Islet of Langerhans (tissue), 1 donor: ENCODE results near the gene ANKRD6.

Source experiments
- FAIRE-seq: peaks from one replicate; lab custom pipeline; 2011; peaks lifted over from hg19 to GRCh38; lab: Jason Lieb, UNC

Gene ANKRD6

DNA sequence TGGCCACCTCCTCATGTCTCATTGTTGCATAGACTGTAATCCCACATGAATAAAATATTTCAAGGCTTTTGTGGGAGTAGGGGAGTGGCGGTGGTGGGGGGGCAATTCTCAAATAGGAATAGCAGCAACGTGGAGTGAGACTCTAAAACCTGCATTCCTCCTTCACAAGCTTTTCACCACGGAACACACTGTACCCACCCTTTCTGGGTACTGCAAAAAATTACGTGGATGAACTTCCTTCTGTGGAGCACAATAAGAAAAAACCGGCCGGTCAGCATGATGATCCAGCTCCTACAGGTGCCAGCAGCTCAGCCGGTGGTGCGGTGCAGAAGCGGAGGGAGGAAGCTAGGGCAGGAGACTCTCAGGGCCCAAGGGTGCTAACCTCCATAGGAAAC is 19.9 kb upstream of the ANKRD6 start:
- FAIRE-seq = no peak

DNA sequence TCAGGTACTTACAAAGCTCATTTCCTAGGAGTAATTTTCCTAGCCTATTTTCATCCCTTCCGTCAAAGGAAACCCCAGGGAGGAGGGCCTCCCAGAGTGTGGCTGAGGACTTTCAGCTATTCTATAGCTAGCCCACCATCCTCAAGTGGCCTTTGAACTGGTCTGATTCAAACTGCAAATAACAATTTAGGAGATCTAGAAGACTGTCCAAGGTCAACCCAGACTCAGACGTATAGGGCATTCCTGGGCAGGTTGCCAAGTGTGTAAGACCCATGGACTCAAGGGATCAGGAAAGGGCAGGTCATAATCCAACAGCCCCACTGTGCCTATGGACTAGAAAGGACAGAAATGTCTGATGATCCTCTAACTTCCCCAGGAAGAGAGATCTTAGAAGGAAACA is 18.7 kb upstream of the ANKRD6 start:
- no peak for FAIRE-seq

DNA sequence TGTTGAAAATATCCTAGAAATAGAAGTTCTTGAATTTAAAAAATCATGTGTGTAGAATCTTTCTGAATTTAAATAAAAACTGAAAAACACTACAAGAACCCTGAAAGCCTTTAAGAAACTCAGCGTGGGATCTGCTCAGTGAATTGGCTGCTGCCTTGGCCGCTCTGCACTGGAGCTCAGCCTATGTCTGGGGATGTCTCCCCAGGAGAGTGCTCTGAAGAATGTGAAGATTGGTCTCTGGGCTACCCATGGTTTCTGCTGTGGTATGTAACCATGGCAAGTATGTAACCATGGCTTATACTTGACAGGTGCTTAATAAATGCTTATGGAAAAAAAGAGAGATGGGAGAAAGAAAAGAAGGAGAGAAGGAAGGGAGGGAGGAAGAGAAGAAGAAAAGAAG is 17.8 kb upstream of the ANKRD6 start:
- FAIRE-seq = no peak

DNA sequence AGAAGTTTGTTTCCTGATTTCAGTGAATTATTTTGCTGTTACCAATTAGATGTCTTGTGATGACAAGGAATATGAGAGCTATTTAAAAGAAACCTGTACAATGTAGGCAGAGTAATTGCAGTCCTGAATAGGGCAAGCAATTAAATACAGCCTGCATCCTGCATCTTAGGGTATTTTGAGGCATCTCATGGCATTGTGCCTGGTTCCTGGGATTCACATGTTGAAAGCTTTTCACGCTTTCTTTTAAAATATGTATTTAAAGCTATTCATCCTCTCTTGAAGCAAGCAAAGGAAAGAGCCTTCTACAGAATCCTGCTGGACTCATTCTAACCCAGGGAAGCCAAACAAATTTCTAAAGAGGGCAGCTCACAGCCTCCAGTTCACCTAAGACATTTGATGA is 16.2 kb upstream of the ANKRD6 start:
- no peak for FAIRE-seq

DNA sequence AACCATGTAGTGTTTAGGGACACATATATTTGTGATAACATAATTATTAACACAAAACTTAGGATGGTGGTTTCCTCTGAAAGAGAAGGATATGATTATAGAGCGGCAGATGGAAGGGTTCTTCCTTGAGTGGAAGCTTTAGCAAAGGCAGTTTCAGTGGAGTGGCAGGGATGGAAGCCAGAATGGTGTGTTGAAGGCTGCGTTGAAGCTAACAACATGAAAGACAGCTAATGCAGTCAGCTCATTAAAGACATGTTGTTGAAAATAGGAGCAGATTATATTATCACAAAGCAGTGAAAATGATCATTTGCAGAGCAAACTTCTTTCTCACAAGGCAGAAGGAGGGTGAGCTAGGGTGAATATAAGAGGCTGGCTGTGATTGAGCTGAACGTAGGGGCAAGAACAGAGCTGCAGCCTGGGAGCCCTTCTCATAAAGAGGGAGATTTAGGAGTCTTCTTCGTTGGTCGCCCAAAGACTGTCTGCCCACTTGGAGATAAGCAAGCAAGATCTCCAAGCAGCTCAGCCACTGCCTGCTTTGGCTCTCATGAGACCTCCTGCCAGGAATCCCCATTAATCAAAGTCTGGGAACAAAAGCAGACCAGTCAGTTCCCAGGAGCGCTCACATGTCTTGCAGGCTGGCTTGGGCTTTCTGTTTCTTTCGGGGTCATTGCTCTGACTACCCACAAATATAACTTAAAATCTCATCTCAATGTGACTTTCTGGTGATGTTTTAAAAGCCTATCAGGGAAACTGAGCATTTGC is 2.6 kb upstream of the ANKRD6 start:
- no peak for FAIRE-seq

DNA sequence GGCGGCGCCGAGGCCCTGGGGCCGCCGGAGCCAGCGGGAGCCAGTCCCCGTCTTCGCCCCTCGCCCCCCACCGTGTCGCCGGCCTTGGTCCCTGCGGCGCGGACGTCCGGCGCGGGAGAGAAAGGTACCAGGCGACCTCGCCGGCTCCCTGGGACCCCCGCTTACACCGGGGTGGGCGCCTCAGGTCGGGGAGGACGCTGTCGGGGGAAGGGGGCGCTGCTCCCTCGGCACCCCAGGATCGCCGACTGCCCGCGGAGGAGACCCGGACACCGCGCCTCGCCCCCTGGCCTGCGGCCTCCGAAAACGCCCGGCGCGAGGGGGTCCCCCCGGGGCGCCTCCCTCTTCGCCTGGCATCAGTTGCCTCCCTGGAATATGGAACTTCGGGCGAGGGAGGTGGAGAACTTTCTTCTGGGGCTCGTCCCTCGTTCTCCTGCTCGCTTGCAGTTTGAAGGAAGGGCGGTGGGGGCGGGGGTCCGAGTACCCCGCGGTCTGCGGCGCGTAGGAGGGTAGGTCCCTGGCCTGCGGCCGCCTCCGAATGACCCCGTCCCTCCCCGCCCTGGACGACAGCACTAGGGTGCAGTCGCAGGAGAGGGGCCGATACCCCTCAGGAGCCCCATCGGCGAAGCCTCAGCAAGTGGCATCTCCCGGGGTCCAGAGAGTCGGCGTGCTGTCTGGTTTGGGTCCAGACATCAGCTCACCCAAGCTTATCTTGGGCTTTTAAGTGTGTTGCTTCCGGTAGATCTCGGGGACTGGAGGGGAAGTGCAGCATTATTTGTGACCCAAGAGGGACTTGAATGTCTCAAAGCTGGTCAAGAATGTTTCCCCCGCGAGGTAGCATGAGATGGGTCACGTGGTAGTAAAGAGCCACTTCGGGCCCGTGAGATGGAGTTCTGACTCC is 549 bp downstream of the ANKRD6 start:
- FAIRE-seq = no peak

DNA sequence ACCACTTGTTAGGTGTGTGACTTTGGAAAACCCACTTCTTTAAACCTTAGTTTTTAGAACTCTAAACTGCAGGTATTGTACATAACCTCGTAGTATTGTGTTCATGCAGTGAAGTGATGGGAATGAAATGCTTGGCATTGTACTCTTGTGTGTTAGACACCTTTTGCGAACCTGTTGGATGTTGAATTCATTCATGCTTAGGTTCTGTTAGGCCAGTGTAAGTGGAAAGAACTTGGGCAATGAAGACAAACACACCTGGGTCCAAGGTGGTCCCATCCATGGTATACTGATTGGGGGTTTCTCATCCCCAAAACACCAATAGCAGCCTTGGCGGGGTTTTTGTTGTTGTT is 1.2 kb downstream of the ANKRD6 start:
- no peak for FAIRE-seq

DNA sequence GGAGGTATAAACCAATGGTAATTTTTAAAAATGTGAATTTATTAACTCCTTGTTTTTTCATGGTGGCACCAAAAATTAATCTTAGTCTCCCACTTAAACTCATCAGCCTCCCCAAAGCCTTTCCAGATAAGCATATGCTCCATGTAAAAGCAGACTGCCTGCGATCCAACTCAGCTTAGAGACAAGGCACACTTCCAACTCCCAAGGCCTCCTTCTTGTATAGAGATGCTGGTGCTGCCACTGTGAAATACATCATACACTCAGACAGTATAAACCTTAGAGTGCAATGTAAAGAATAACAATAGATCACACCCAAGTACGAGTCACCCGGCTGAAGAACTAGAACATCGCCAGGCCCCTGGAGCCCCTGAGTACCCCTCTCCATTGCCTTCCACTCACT is 2.0 kb downstream of the ANKRD6 start:
- FAIRE-seq = no peak

DNA sequence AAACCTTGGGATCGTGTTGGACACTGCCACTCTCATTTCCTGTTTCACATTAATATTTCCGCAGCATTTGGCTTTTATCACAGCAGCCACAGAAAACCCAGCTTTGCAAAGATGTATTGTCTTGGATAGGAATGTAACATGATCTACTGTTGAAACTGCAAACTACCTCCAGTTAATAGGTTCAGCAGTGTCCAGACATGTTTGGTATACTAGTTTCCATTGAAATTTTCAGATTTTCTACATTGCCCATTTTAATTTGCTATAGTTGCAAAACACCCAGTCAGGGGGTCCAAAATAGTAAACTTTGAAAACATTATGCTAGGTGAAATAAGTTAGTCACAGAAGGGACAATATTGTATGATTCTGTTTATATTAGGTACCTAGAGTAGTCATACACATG is 3.3 kb downstream of the ANKRD6 start:
- FAIRE-seq = no peak

DNA sequence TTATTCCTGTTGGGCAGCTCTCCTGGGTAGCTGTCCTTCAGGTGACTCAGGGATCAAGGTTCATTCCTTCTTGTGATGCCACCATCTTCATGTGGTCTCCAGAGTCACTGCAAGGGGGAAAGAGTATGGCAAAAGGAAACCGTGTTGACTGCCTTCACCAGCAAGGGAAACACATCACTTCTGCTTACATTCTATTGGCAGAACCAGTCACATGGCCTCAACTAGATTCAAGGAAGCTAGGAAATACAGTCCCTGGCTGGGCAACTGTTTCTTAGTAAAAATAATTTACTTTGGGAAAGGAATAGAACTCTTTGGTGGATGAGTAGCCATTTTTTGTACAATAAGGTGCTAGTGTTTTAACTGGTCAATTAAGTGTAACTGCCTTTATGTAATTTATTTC is 5.3 kb downstream of the ANKRD6 start:
- FAIRE-seq = no peak

DNA sequence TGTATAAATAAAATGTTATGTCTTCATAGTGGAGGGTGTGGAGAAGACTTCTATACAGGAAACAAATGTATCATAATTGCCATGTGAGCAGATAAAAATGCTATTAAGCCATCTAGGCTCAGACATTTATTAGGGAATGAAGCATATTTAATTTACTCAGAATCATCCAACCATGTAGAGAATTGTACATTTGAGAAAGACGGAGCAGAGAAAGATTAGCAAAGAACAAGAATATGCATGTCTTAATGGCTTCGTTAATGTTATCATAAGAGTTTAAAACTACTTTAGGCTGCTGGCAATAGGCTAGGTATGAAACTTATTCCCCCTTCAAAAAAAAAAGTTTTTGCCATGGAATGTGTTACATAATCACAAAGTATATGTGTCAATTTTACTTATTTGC is 6.1 kb downstream of the ANKRD6 start:
- FAIRE-seq = no peak

DNA sequence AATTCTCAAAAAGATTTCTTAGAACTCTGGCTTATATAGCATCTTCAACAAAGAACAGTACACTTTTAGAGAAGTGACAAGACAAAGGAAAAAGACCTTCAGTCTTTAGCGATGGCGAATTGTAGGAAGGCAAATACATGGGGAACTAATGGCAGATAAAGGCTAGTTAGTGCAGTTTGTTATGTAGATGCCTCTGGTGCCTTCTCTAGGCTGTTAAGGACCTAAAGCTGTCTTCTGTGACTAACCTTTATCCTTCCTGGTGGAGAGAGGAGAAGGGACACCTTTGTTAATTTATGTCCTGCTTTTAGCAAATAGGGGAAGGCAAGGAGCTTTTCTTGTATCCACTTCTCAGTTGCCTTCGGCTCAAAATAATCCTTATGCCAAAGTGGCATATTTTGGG is 7.2 kb downstream of the ANKRD6 start:
- no peak for FAIRE-seq

DNA sequence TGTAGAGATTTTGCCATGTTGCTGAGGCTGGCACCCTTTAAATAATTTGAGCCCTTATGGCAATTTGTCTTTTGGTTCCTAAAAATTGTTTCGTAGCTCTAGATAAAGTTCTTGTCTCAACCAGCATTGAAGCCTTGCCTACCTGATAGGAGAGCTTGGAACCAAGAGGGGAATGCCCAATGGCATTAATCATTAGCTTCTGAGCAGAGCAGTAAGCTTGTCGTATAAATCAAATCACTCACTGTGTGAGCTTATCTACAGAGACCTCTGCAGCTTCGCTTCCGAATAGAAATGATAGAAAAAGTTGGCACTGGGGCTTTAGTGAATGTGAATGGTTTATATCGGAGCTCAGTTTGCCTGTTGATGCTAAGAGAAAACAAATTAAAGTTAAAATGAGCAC is 10.7 kb downstream of the ANKRD6 start:
- no peak for FAIRE-seq

DNA sequence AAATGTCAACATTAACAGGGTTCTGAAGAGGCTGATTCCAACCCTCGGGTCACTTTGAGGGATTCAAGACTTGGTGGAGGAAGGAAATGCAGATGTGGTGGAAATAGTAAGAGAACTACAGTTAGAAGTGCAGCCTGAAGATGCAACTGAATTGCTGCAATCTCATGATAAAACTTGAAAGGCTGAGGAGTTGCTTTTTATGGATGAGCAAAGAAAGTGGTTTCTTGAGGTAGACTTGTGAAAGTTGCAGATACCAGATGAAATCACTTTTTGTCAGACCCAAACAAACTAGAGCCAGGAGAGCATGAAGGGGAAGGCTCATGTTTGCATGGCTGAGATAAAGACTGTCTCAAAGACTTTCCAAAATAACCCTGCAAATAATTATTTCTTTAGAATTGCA is 16.2 kb downstream of the ANKRD6 start:
- no peak for FAIRE-seq

DNA sequence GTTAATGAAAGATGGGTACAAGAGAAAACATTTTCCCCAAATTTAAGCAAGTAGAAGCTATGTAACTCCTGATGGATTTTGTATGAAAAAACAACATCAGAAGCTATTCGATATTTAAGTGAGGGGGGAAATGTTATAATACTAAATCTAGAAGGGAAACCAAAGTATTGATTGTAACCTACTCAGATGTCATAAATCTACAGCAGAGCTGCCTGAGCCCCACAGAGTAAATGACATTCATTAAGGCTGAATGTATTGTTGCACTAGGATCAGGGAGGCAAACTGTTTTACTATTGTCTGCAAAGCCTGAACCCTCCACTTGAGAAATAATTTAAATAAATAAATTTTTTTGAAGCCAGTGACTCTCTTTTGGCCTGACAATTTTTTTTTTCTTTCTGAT is 19.3 kb downstream of the ANKRD6 start:
- no peak for FAIRE-seq

DNA sequence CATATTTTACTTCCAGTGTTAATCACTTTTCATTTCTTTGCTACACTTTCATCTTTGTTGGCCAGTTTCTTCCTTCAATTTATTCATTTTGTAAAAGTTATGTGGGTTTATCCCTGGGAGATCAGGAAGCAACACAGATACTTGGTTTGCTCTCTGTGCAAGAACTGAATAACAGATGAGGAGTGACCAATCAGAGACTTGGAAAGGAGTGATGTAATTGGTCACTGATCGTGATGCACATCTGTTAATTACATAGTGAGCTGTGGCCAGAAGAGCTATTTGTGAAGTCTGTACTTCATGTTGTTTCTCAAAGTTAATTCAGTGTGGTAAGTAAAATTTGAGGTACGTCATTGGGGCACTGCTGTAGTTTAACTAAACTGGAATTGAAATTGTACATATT is 21.3 kb downstream of the ANKRD6 start:
- FAIRE-seq = no peak

DNA sequence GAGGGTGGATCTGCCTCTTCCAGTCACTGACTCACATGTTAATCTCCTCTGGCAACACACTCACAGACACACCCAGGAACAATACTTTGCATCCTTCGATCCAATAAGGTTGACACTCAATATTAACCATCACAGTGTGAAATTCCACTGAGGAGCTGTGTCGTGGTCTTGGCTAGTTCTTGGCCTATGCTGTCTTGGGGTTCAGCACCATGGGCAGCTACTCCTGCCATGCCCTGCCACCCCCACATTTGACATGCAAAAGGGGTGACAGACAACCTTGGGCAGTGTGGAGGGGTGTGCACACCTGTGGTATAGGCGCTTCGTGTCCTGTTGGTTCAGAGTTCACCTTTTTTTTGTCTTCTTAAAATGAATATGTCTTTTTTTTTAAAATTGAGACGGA is 25.8 kb downstream of the ANKRD6 start:
- FAIRE-seq = no peak

DNA sequence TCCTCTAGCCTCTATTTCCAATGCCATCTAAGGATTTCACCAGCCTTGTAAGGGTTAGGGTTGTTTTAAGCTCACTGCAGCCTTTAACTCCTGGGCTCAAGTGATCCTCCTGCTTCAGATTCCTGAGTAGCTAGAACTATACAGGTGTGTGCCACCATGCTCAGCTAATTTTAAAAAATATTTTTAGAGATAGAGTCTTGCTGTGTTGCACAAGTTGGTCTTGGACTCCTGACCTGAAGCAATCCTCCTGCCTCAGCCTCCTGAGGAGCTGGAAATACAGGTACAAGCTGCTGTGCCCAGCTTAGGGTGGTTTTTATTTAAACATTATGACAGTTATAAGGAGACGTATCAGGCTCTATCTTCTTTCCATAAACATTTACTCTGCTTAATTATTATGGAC is 26.5 kb downstream of the ANKRD6 start:
- no peak for FAIRE-seq

DNA sequence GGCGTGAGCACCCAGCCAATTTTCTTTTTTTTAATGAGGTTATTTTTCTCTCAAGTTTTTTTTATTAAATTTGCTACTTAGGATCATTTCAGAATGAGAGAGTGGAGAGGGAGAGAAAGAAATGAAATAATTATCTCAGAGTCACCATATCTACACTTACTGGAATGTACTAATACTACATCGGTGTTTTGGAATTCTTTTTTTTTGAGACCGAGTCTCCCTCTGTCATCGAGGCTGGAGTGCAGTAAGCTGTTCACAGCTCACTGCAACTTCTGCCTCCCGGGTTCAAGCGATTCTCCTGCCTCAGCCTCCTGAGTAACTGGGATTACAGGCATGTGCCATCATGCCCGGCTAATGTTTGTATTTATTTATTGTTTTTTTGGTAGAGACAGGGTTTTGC is 27.8 kb downstream of the ANKRD6 start:
- no peak for FAIRE-seq

DNA sequence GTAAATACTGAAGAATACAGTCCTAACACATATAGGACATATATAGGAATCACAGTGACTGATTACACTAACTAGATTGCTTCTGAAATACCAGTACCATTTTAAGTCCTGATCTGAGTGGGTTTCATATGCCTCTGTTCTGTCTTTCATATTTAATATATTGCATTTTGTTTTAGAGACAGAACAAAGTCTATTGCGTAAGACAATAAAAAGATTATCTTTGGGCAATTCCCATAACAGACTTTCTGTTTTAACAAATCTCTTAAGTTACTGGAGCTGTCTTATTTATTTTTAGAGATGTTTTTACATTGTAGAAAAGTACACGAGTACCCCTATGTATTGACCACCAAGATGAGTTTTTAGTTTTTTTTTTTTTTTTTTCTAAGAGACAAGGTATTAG is 29.6 kb downstream of the ANKRD6 start:
- no peak for FAIRE-seq

DNA sequence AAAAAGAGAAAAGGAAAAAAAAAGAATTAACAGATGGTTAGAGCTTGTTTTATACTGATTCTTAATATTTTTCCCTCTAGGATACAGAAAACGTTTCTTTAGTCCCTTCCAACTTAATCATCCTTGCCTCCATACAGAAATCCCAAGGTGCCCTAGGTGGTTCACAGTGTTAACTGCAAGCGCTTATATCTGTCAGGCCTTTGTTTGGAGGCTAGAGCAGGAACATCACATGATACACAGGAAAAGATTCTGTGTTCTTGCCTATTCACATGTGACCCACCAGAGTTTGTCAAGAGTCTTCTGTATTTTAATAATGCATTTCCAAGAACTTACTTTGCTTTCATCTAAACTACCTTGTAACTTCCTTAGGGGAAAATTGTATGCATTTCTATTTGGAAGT is 31.3 kb downstream of the ANKRD6 start:
- FAIRE-seq = no peak

DNA sequence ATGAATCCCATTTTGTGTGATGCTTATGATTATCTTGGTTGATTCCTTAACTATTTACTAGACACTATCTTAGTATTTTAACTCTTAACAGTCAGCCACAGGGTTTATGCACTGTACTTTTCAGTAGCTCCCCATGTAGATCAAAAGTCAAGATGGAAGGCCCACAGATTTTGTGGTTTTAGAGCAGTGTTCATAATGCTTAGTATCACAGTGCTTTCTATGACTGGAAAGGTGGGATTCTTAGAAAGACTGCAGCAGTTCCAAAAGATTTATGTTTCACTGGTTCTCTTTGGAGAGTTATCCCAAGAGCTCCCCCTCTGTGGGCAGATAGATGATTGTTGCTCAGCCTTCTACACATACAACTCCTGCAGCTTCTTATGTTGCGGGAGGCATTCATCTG is 34.5 kb downstream of the ANKRD6 start:
- no peak for FAIRE-seq

DNA sequence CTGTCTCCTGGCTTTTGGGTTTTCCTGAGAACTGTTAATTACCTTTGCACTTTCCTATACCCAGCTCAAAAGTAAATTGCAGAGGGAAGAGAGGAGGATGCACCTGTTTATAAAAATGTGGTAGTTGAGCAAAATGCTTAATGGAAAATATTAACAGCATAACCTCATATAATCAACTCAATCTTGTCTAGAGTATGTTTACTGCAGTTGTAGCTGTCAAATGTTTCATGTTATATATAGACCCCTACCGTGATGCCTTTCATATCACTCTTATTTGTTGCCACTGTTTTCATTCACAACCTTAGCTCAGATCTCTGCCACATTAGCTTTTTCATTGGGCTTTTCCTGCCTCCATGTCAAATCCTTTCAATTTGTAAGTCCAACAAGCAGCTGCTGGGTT is 36.0 kb downstream of the ANKRD6 start:
- FAIRE-seq = no peak

DNA sequence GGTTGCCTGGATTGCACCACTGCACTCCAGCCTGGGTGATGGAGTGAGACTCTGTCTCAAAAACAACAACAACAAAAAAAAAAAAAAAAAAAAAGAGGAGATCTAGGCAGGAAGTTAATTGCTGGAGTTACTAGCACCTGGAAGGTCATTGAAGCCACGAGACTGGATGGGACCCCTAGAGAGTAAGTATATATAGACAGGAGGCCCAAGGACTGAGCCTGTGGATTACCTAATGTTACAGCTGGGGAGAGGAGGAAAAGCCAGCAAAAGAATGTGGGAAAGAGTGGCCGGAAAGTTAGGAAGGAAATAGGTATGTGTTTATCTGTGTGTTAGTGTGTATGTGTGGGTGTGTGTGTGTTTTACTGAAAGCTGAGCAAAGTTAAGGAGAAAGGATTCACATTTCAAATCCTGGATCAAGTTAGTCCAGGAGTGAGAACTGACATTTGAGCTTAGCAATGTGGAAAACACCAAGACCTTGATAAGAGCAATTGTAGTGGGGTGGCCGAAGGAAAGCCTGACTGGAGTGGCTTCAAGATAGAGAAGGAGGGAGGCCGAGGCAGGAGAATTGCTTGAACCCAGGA is 38.4 kb downstream of the ANKRD6 start:
- FAIRE-seq = no peak
